NB4 (cell line): ENCODE measurements around the gene ASB2.
A peak's percentile ranks its signal among the peaks of the same experiment; 100 is the strongest.

Experiments used
- DNase-seq: peaks from one replicate; pipeline ENCODE4 v3.0.0; 2010; ENCODE audit warnings: low read depth
- H3K4me3 ChIP-seq: one replicate; pipeline ENCODE4 v1.5.1; 2011; ENCODE audit warnings: mild to moderate bottlenecking, low read depth, low read length, moderate library complexity
- CTCF ChIP-seq: IDR thresholded peaks from one replicate; pipeline ENCODE4 v1.5.1; 2012; ENCODE audit warnings: low read depth, low read length
- MYC ChIP-seq: IDR thresholded peaks from 2 replicates; pipeline ENCODE4 v1.6.1; 2011; ENCODE audit warnings: low read depth, low read length
- POLR2A ChIP-seq: IDR thresholded peaks from 2 replicates; pipeline ENCODE4 v1.6.1; 2011; ENCODE audit warnings: mild to moderate bottlenecking; ENCODE audit not compliant: insufficient read length; ENCODE audit errors: extremely low read depth
- TF ChIP-seq, protein P1 (sequence below): IDR thresholded peaks from 2 replicates; pipeline ENCODE4 v1.6.1; 2011; ENCODE audit warnings: low read depth, low read length

Gene ASB2

GRCh38 chr14:93938751-93939303 lies 37.5 kb downstream of the ASB2 start:
- no peak overlapping the region for H3K4me3 ChIP-seq
- no peak for DNase-seq
- TF ChIP-seq POLR2A (no peak), MYC (no peak), CTCF (no peak)
- TF ChIP-seq, protein P1, sequence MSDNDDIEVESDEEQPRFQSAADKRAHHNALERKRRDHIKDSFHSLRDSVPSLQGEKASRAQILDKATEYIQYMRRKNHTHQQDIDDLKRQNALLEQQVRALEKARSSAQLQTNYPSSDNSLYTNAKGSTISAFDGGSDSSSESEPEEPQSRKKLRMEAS: no peak

DNA sequence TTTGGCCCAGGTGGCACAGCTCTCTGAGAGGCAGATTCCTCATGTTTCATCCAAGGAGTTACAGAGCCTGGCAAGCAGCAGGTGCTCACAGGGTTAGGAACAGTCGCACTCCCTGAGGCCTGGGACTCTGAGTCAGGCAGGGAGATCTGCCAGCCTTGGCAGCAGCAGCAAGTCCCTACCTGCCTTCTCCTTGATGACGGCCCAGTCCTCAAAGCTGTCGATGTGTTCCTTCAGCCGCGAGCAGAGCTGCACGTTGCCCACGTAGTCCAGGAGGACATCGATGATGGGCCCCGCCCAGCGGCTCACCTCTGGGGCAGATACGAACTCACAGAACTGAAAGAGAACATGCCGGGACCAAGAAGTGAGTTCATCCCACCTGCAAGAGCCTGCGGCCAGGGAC lies 38.9 kb downstream of the ASB2 start:
- no peak for TF ChIP-seq CTCF
- no peak for TF ChIP-seq MYC
- TF ChIP-seq, protein P1: no peak
- no peak for TF ChIP-seq POLR2A
- no peak for DNase-seq
- no peak overlapping the region for H3K4me3 ChIP-seq

- no peak overlapping the region for H3K4me3 ChIP-seq
- DNase-seq: no peak
- no peak for TF ChIP-seq MYC
- no peak for TF ChIP-seq CTCF
- TF ChIP-seq POLR2A: no peak
- TF ChIP-seq, protein P1: no peak
Measured at GRCh38 chr14:93936926-93937325, 39.4 kb downstream of the ASB2 start.

DNA sequence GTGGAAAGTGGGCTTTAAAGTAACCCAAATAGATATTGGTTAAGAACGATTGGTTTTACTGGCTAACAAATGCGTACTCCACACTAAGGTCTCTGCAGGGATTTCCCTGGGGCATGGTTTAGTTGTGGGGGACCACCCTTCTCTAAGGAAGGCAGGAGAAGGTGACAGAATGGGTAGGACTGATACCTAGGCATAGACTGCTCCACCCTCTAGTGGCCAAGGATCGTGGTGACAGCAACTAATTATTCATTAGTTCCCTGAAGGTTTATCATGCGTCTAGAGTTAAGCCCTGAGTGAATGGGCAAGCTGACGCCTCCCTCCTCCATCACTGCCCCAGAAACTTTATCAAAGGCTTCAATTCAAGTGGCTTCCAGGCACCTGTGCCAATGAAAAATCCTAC lies 40.1 kb downstream of the ASB2 start:
- H3K4me3 ChIP-seq: no peak overlapping the region
- DNase-seq: peak; percentile 58
- TF ChIP-seq CTCF: peak; percentile 59
- TF ChIP-seq, protein P1: no peak

GRCh38 chr14:93935213-93935612 lies 41.2 kb downstream of the ASB2 start:
- DNase-seq: no peak
- no peak for TF ChIP-seq CTCF
- TF ChIP-seq POLR2A: no peak
- no peak overlapping the region for H3K4me3 ChIP-seq

GRCh38 chr14:93932642-93933041 lies 43.7 kb downstream of the ASB2 start:
- no peak for DNase-seq
- TF ChIP-seq, protein P1: no peak
- TF ChIP-seq POLR2A: no peak
- TF ChIP-seq CTCF: no peak
- no peak for TF ChIP-seq MYC
- H3K4me3 ChIP-seq: no peak overlapping the region
